ENCODE data around the gene L1CAM.

The L1CAM gene

GRCh38 chrX:153885968-153886903 lies at the start of gene L1CAM:
TSS of gene L1CAM (minus strand) at chrX:153886173. CDS start at chrX:153875836, 10,337 bp downstream.
- peak within 1 kb of the TSS; percentile 77 for H3K9ac ChIP-seq (ENCODE audit: insufficient read length, low read depth)
- peak within 1 kb of the TSS; percentile 40 for H3K4me3 ChIP-seq (ENCODE audit: insufficient read length, low read depth)
- H3K36me3 ChIP-seq (ENCODE audit: insufficient read depth, insufficient read length, low read length), result peaks cover 10% of the 10 kb centered on the region
- no peaks in the 10 kb centered on the region for H3K27me3 ChIP-seq (ENCODE audit: insufficient read depth, insufficient read length)
- no peaks in the 10 kb centered on the region for H3K9me3 ChIP-seq (ENCODE audit: insufficient read depth, low read length)
- H3K4me1 ChIP-seq (ENCODE audit: insufficient read depth, insufficient read length), result peaks cover 5% of the 10 kb centered on the region
- TF ChIP-seq YY1 (IDR thresholded peaks at IDR 0.05; ENCODE audit: insufficient read depth, insufficient read length) (no peak), SUZ12 (IDR thresholded peaks at IDR 0.05; ENCODE audit: extremely low read depth, insufficient read depth, insufficient read length) (no peak), ZNF274 (IDR thresholded peaks at IDR 0.05; ENCODE audit: low read depth, low read length) (no peak)
- no peak for DNase-seq (ENCODE audit: low read depth, low spot score)

GRCh38 chrX:153935326-153935851 lies 49.4 kb upstream of the L1CAM start:
- H3K9me3 ChIP-seq (ENCODE audit: insufficient read depth, low read length), result no peaks in the 10 kb centered on the region
- H3K27me3 ChIP-seq (ENCODE audit: insufficient read depth, insufficient read length), result no peaks in the 10 kb centered on the region
- peaks cover 22% of the 10 kb centered on the region for H3K36me3 ChIP-seq (ENCODE audit: insufficient read depth, insufficient read length, low read length)
- TF ChIP-seq YY1 (IDR thresholded peaks at IDR 0.05; ENCODE audit: insufficient read depth, insufficient read length) (no peak), SUZ12 (IDR thresholded peaks at IDR 0.05; ENCODE audit: extremely low read depth, insufficient read depth, insufficient read length) (no peak), ZNF274 (IDR thresholded peaks at IDR 0.05; ENCODE audit: low read depth, low read length) (no peak)
- no peak overlapping the region for H3K9ac ChIP-seq (ENCODE audit: insufficient read length, low read depth)
- H3K4me3 ChIP-seq (ENCODE audit: insufficient read length, low read depth), result no peak overlapping the region
- H3K4me1 ChIP-seq (ENCODE audit: insufficient read depth, insufficient read length), result peaks cover 3% of the 10 kb centered on the region
- DNase-seq (ENCODE audit: low read depth, low spot score), result no peak

- Histone ChIP-seq H3K27me3 (ENCODE audit: insufficient read depth, insufficient read length) (no peaks in the 10 kb centered on the region), H3K4me3 (ENCODE audit: insufficient read length, low read depth) (peak within 1 kb of the TSS; percentile 64), H3K36me3 (ENCODE audit: insufficient read depth, insufficient read length, low read length) (peaks cover 27% of the 10 kb centered on the region), H3K4me1 (ENCODE audit: insufficient read depth, insufficient read length) (peaks cover under 1% of the 10 kb centered on the region), H3K9ac (ENCODE audit: insufficient read length, low read depth) (peak within 1 kb of the TSS; percentile 67), H3K9me3 (ENCODE audit: insufficient read depth, low read length) (no peaks in the 10 kb centered on the region)
- no peak for TF ChIP-seq SUZ12 (IDR thresholded peaks at IDR 0.05; ENCODE audit: extremely low read depth, insufficient read depth, insufficient read length)
- TF ChIP-seq ZNF274 (IDR thresholded peaks at IDR 0.05; ENCODE audit: low read depth, low read length), result no peak
- TF ChIP-seq YY1 (IDR thresholded peaks at IDR 0.05; ENCODE audit: insufficient read depth, insufficient read length), result no peak
- no peak for DNase-seq (ENCODE audit: low read depth, low spot score)
Observed at GRCh38 chrX:153934762-153935325, 48.9 kb upstream of the L1CAM start, which contains the start of gene NAA10. TSS of gene NAA10 (minus strand) at chrX:153935037. CDS start at chrX:153934904, 133 bp downstream.

- no peaks in the 10 kb centered on the region for H3K9me3 ChIP-seq (ENCODE audit: insufficient read depth, low read length)
- H3K9ac ChIP-seq (ENCODE audit: insufficient read length, low read depth), result peak overlapping the region; percentile 67
- TF ChIP-seq ZNF274 (IDR thresholded peaks at IDR 0.05; ENCODE audit: low read depth, low read length), result no peak
- no peak for TF ChIP-seq SUZ12 (IDR thresholded peaks at IDR 0.05; ENCODE audit: extremely low read depth, insufficient read depth, insufficient read length)
- no peak for TF ChIP-seq YY1 (IDR thresholded peaks at IDR 0.05; ENCODE audit: insufficient read depth, insufficient read length)
- no peaks in the 10 kb centered on the region for H3K4me1 ChIP-seq (ENCODE audit: insufficient read depth, insufficient read length)
- no peak for DNase-seq (ENCODE audit: low read depth, low spot score)
- peak overlapping the region; percentile 64 for H3K4me3 ChIP-seq (ENCODE audit: insufficient read length, low read depth)
- no peaks in the 10 kb centered on the region for H3K27me3 ChIP-seq (ENCODE audit: insufficient read depth, insufficient read length)
- peaks cover 33% of the 10 kb centered on the region for H3K36me3 ChIP-seq (ENCODE audit: insufficient read depth, insufficient read length, low read length)
Observed at GRCh38 chrX:153934148-153934761, 48.3 kb upstream of the L1CAM start.

- no peaks in the 10 kb centered on the region for H3K9me3 ChIP-seq (ENCODE audit: insufficient read depth, low read length)
- H3K4me3 ChIP-seq (ENCODE audit: insufficient read length, low read depth), result peak overlapping the region; percentile 64
- H3K4me1 ChIP-seq (ENCODE audit: insufficient read depth, insufficient read length), result no peaks in the 10 kb centered on the region
- peaks cover 35% of the 10 kb centered on the region for H3K36me3 ChIP-seq (ENCODE audit: insufficient read depth, insufficient read length, low read length)
- no peaks in the 10 kb centered on the region for H3K27me3 ChIP-seq (ENCODE audit: insufficient read depth, insufficient read length)
- no peak for TF ChIP-seq SUZ12 (IDR thresholded peaks at IDR 0.05; ENCODE audit: extremely low read depth, insufficient read depth, insufficient read length)
- TF ChIP-seq ZNF274 (IDR thresholded peaks at IDR 0.05; ENCODE audit: low read depth, low read length), result no peak
- no peak for TF ChIP-seq YY1 (IDR thresholded peaks at IDR 0.05; ENCODE audit: insufficient read depth, insufficient read length)
- DNase-seq (ENCODE audit: low read depth, low spot score), result no peak
- H3K9ac ChIP-seq (ENCODE audit: insufficient read length, low read depth), result peak overlapping the region; percentile 67
Observed at GRCh38 chrX:153933748-153934147, 47.8 kb upstream of the L1CAM start.

GRCh38 chrX:153932220-153932915 lies 46.4 kb upstream of the L1CAM start:
- DNase-seq (ENCODE audit: low read depth, low spot score), result no peak
- Histone ChIP-seq H3K27me3 (ENCODE audit: insufficient read depth, insufficient read length) (no peaks in the 10 kb centered on the region), H3K36me3 (ENCODE audit: insufficient read depth, insufficient read length, low read length) (peaks cover 35% of the 10 kb centered on the region), H3K4me3 (ENCODE audit: insufficient read length, low read depth) (no peak overlapping the region), H3K9me3 (ENCODE audit: insufficient read depth, low read length) (no peaks in the 10 kb centered on the region), H3K4me1 (ENCODE audit: insufficient read depth, insufficient read length) (no peaks in the 10 kb centered on the region), H3K9ac (ENCODE audit: insufficient read length, low read depth) (no peak overlapping the region)
- no peak for TF ChIP-seq ZNF274 (IDR thresholded peaks at IDR 0.05; ENCODE audit: low read depth, low read length)
- no peak for TF ChIP-seq YY1 (IDR thresholded peaks at IDR 0.05; ENCODE audit: insufficient read depth, insufficient read length)
- no peak for TF ChIP-seq SUZ12 (IDR thresholded peaks at IDR 0.05; ENCODE audit: extremely low read depth, insufficient read depth, insufficient read length)
